T-helper 2 cell treated with Interferon-gamma antibody and Interleukin-4, amounts not matched to agents 5 μg/mL and 100 μg/mL, for 36 hours (primary cell): ENCODE measurements around the gene TBL1X.

ENCODE experiments used
- DNase-seq: peaks from one replicate; pipeline ENCODE4 v3.0.0; 2021; ENCODE audit warnings: low spot score
- H3K27ac Mint-ChIP-seq: one replicate; pipeline ENCODE4 v1.8.0; 2021; ENCODE audit warnings: mild to moderate bottlenecking, mixed read lengths
- H3K27me3 Mint-ChIP-seq: one replicate; pipeline ENCODE4 v1.8.0; 2021; ENCODE audit warnings: low read depth, mixed read lengths
- H3K36me3 Mint-ChIP-seq: one replicate; pipeline ENCODE4 v1.8.0; 2021; ENCODE audit warnings: low read depth, mixed read lengths
- H3K4me1 Mint-ChIP-seq: one replicate; pipeline ENCODE4 v1.8.0; 2021; ENCODE audit warnings: low read depth, mixed read lengths
- H3K4me3 Mint-ChIP-seq: one replicate; pipeline ENCODE4 v1.8.0; 2022; ENCODE audit warnings: mild to moderate bottlenecking, moderate library complexity, mixed read lengths
- H3K9me3 Mint-ChIP-seq: one replicate; pipeline ENCODE4 v1.8.0; 2021; ENCODE audit warnings: mixed read lengths

Gene TBL1X

DNA sequence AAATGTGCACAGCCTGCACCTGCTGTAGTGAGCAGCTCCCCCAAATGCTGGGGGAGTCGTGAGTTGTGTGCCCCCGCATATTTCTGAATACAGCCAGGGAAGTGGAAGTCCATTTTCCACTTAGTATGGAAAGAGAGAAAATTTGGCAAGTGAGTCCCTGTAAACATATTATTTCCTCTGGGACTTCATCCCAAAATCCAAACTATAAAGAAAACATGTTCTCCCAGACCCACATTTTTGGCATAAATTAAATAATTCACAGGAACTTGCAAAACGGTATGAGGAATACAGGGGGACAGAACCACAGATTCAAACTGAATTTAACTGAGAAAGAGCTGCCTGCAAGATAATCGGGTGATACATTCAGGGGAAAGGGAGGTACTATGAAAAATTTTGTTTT, 193.6 kb downstream of the TBL1X start:
- Mint-ChIP-seq H3K27ac (no peak overlapping the region), H3K4me1 (no peaks in the 10 kb centered on the region), H3K27me3 (no peaks in the 10 kb centered on the region), H3K9me3 (no peaks in the 10 kb centered on the region), H3K4me3 (no peak overlapping the region), H3K36me3 (peaks cover 12% of the 10 kb centered on the region)
- no peak for DNase-seq

GRCh38 chrX:9659571-9660195, 194.8 kb downstream of the TBL1X start:
- H3K4me1 Mint-ChIP-seq = no peaks in the 10 kb centered on the region
- no peak for DNase-seq
- H3K9me3 Mint-ChIP-seq = no peaks in the 10 kb centered on the region
- no peaks in the 10 kb centered on the region for H3K27me3 Mint-ChIP-seq
- H3K27ac Mint-ChIP-seq = no peak overlapping the region
- H3K4me3 Mint-ChIP-seq = no peak overlapping the region
- H3K36me3 Mint-ChIP-seq = peaks cover 9% of the 10 kb centered on the region

DNA sequence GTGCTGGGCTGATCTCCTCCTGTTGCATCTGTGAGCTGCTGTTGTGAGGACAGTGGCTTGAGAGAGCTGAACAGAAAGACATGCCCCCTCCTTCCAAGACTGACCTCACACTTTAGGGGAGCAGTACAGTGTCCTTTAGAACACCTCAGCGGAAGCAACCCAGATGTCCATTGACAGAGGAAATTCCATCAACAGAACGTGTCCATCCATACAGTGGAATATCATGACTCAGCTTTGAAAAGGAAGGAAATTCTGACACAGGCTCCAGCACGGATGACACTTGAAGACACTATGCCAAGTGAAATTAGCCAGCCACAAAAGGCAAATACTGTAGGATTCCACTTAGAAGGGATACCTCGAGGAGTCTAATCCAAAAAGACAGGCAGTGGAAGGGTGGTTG, 197.3 kb downstream of the TBL1X start:
- no peak for DNase-seq

DNA sequence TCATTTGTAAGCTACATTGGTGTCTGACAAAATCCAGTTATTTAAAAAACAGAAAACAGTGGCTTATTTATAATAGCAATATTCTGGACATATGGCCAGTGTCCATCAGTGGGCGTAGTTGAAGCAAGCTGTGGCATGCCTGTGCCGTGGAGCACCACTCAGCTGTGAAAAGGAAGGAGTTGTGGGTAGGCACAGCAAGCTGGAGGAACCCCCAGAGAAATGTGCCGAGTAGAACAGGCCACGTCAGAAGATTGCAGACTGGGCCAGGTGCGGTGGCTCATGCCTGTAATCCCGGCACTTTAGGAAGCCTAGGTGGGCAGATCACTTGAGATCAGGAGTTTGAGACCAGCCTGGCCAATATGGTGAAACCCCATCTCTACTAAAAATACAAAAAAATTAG, 198.4 kb downstream of the TBL1X start:
- H3K27ac Mint-ChIP-seq = no peak overlapping the region
- DNase-seq = no peak
- peaks cover 1% of the 10 kb centered on the region for H3K36me3 Mint-ChIP-seq
- H3K9me3 Mint-ChIP-seq = no peaks in the 10 kb centered on the region
- H3K4me1 Mint-ChIP-seq = no peaks in the 10 kb centered on the region
- H3K27me3 Mint-ChIP-seq = no peaks in the 10 kb centered on the region
- H3K4me3 Mint-ChIP-seq = no peak overlapping the region

More for the DNA sequence above, 197.3 kb downstream of the TBL1X start:
- H3K27me3 Mint-ChIP-seq = no peaks in the 10 kb centered on the region
- H3K4me1 Mint-ChIP-seq = no peaks in the 10 kb centered on the region
- peaks cover 5% of the 10 kb centered on the region for H3K36me3 Mint-ChIP-seq
- no peak overlapping the region for H3K4me3 Mint-ChIP-seq
- no peak overlapping the region for H3K27ac Mint-ChIP-seq
- no peaks in the 10 kb centered on the region for H3K9me3 Mint-ChIP-seq

- Mint-ChIP-seq H3K36me3 (no peaks in the 10 kb centered on the region), H3K4me3 (no peak overlapping the region), H3K9me3 (no peaks in the 10 kb centered on the region), H3K4me1 (no peaks in the 10 kb centered on the region), H3K27me3 (no peaks in the 10 kb centered on the region), H3K27ac (no peak overlapping the region)
- no peak for DNase-seq
Observed at GRCh38 chrX:9664224-9664623, 199.4 kb downstream of the TBL1X start.

DNA sequence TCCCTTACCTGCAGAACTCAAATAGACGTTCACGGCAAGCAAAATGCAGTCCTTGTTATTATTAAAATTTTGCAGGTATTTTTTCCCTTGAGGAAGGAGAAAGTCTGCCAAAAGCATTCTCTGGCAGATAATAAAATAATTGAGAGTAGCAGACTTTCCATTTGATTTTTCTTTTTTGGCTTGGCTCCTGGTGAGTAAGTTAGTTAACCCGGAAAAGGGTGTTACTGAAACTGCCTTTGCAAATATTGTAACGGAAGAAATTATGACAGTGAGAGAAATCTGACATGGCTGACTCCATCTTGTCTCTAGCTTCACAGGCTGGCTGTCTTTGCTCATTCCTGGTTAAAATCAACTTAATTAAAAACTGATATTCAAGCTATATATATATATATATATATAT, 200.3 kb downstream of the TBL1X start:
- Mint-ChIP-seq H3K27ac (no peak overlapping the region), H3K36me3 (no peaks in the 10 kb centered on the region), H3K4me1 (no peaks in the 10 kb centered on the region), H3K4me3 (no peak overlapping the region), H3K27me3 (no peaks in the 10 kb centered on the region), H3K9me3 (no peaks in the 10 kb centered on the region)
- DNase-seq = no peak

- Mint-ChIP-seq H3K36me3 (peaks cover 15% of the 10 kb centered on the region), H3K9me3 (no peaks in the 10 kb centered on the region), H3K4me3 (no peak overlapping the region), H3K27ac (no peak overlapping the region), H3K27me3 (no peaks in the 10 kb centered on the region), H3K4me1 (peaks cover 1% of the 10 kb centered on the region)
- DNase-seq = no peak
Observed at GRCh38 chrX:9668537-9668936, 203.7 kb downstream of the TBL1X start.

- peaks cover 1% of the 10 kb centered on the region for H3K4me1 Mint-ChIP-seq
- peaks cover 21% of the 10 kb centered on the region for H3K36me3 Mint-ChIP-seq
- H3K27me3 Mint-ChIP-seq = no peaks in the 10 kb centered on the region
- no peak overlapping the region for H3K27ac Mint-ChIP-seq
- no peak overlapping the region for H3K4me3 Mint-ChIP-seq
- no peak for DNase-seq
- peaks cover 6% of the 10 kb centered on the region for H3K9me3 Mint-ChIP-seq
Observed at GRCh38 chrX:9670136-9670814, 205.4 kb downstream of the TBL1X start.

GRCh38 chrX:9671998-9672397, 207.1 kb downstream of the TBL1X start:
- H3K27me3 Mint-ChIP-seq = no peaks in the 10 kb centered on the region
- peaks cover 33% of the 10 kb centered on the region for H3K36me3 Mint-ChIP-seq
- H3K4me3 Mint-ChIP-seq = no peak overlapping the region
- DNase-seq = no peak
- H3K4me1 Mint-ChIP-seq = peaks cover 4% of the 10 kb centered on the region
- no peak overlapping the region for H3K27ac Mint-ChIP-seq
- peaks cover 17% of the 10 kb centered on the region for H3K9me3 Mint-ChIP-seq

DNA sequence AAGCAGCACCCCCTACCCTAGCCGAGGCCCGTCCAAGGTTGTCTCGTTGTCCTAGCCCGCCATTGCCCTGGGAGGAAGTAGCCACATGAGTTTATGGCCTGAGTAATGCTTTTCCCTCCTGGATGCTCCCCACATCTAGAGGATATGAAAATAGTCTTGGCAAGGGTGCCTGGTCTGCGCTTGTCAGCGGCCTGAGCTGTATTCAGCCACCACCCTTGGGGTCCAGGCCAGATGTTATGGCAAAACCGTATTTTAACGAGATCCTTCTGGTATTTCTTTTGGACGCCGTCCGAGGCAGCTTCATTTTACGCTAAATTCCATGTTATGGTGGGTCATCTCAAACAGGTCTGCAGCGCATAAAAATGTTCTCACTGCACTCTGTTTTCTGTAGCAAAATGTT, 211.4 kb downstream of the TBL1X start:
- no peak overlapping the region for H3K4me3 Mint-ChIP-seq
- H3K9me3 Mint-ChIP-seq = peaks cover 31% of the 10 kb centered on the region
- H3K27ac Mint-ChIP-seq = peak overlapping the region; percentile 85
- H3K27me3 Mint-ChIP-seq = no peaks in the 10 kb centered on the region
- DNase-seq = no peak
- peaks cover 17% of the 10 kb centered on the region for H3K4me1 Mint-ChIP-seq
- peaks cover 65% of the 10 kb centered on the region for H3K36me3 Mint-ChIP-seq

DNA sequence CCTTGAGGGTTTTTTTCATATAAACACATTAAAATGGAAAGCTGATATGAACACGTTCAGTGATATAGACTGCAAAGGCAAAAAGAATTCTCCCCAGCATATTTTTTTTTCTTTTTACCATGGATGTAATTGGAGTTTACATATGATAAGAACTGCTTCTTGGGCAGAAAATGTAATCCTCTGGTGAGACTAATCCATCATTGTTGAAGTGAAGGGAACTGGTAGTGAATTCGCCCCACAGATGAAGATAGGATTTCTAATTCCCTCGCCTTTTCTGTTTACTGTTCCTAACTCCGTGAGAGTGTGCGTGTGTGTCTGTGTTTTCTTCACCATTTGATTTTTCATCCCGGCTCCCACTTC, 211.9 kb downstream of the TBL1X start:
- Mint-ChIP-seq H3K4me1 (peaks cover 19% of the 10 kb centered on the region), H3K4me3 (no peak overlapping the region), H3K36me3 (peaks cover 67% of the 10 kb centered on the region), H3K9me3 (peaks cover 31% of the 10 kb centered on the region), H3K27ac (peak overlapping the region; percentile 85), H3K27me3 (no peaks in the 10 kb centered on the region)
- no peak for DNase-seq

- Mint-ChIP-seq H3K36me3 (peaks cover 64% of the 10 kb centered on the region), H3K27me3 (no peaks in the 10 kb centered on the region), H3K9me3 (peaks cover 31% of the 10 kb centered on the region), H3K4me3 (peak overlapping the region; percentile 61), H3K4me1 (peaks cover 22% of the 10 kb centered on the region), H3K27ac (peak overlapping the region; percentile 85)
- DNase-seq = peak; percentile 45
Observed at GRCh38 chrX:9677098-9677739, 212.4 kb downstream of the TBL1X start.

DNA sequence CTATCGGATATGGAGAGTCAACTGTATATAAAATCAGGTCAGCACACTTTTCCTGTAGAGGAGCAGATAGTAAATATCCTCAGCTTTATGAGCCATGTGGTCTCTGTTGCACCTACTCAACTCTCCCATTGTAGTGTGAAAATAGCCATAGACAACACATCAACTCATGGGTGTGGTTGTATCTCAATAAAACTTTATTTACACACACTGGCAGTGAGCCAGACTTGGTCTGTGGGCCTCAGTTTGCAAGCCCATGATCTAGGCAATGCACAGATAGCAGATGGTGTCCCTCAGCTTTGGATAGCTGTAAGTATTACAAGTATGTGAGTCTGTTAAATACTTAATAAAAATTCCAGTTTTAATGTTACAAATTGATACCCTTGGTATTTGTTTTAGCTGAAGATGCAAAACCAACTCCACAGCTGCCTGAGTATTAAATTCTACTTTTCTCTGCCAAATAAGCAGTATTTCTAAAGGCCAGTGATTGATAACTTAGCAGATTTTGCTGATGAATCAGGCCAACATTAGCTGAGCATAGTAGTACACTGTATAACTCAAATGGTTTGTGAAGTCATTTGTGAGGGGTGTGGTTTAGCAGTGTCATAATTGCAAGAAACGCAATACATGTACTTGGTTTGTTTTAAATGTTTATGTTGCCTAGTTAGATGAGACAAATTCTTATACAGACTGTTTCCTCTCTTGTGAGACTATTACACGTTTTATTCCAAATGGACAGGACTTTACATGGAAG, 213.5 kb downstream of the TBL1X start:
- H3K9me3 Mint-ChIP-seq = peaks cover 31% of the 10 kb centered on the region
- no peak for DNase-seq
- H3K27me3 Mint-ChIP-seq = no peaks in the 10 kb centered on the region
- H3K36me3 Mint-ChIP-seq = peaks cover 53% of the 10 kb centered on the region
- peaks cover 22% of the 10 kb centered on the region for H3K4me1 Mint-ChIP-seq
- peak overlapping the region; percentile 85 for H3K27ac Mint-ChIP-seq
- peak overlapping the region; percentile 61 for H3K4me3 Mint-ChIP-seq

GRCh38 chrX:9681011-9681410, 216.2 kb downstream of the TBL1X start:
- Mint-ChIP-seq H3K27ac (no peak overlapping the region), H3K9me3 (peaks cover 23% of the 10 kb centered on the region), H3K4me1 (peaks cover 22% of the 10 kb centered on the region), H3K4me3 (no peak overlapping the region), H3K36me3 (peaks cover 50% of the 10 kb centered on the region), H3K27me3 (no peaks in the 10 kb centered on the region)
- no peak for DNase-seq
